K562 (cell line): ENCODE measurements around the gene NCR1. TPM values are rescaled to one million over a fixed set of nuclear protein-coding genes. Genes with fewer than 3 reads are reported as not detected.

Experiments used
- BRCA1 ChIP-seq, 2 experiments: fragments of 450-650 bp in 1 of 2; sonication (generic) in 1 of 2; formaldehyde crosslinking in 1 of 2; IDR thresholded peaks; 2 replicates each; pipeline versions ENCODE4 v1.5.0 to v1.6.1; 2017 to 2020; ENCODE audit warnings: mild to moderate bottlenecking in 1 of 2, missing genetic modification reagents in 1 of 2
- CBFA2T3 ChIP-seq: fragments of 450-650 bp; IDR thresholded peaks from 2 replicates; pipeline ENCODE4 v1.6.1; 2017
- CBX8 ChIP-seq: fragments of 200-600 bp; sonication (generic); IDR thresholded peaks from 2 replicates; pipeline ENCODE4 v1.6.1; 2012; ENCODE audit warnings: borderline replicate concordance, mixed run types, low read depth, mild to moderate bottlenecking, moderate library complexity, mixed read lengths, low read length, control low read depth, inconsistent platforms; ENCODE audit not compliant: poor library complexity, severe bottlenecking; ENCODE audit errors: extremely low read depth
- HDAC2 ChIP-seq: fragments of 450-650 bp; IDR thresholded peaks from 2 replicates; pipeline ENCODE4 v1.6.1; 2016; ENCODE audit warnings: mild to moderate bottlenecking
- HINFP ChIP-seq: fragments of 450-650 bp; conservative IDR thresholded peaks from 2 replicates; pipeline ENCODE4 v1.6.1; 2016; ENCODE audit warnings: missing genetic modification characterization, low read depth, mild to moderate bottlenecking, control low read depth, missing compliant biosample characterization
- KLF6 ChIP-seq: fragments of 250-450 bp; sonication (Bioruptor Pico); IDR thresholded peaks from 2 replicates; pipeline ENCODE4 v1.4.0; 2020; ENCODE audit warnings: mild to moderate bottlenecking, moderate library complexity, borderline replicate concordance
- L3MBTL2 ChIP-seq: fragments of 450-650 bp; IDR thresholded peaks from 2 replicates; pipeline ENCODE4 v1.6.1; 2016; ENCODE audit warnings: mild to moderate bottlenecking, moderate library complexity
- MECOM ChIP-seq: fragments of 250-450 bp; sonication (Bioruptor Pico); IDR thresholded peaks from 2 replicates; pipeline ENCODE4 v1.8.0; 2022; ENCODE audit warnings: inconsistent platforms
- MEF2A ChIP-seq: IDR thresholded peaks from 2 replicates; pipeline ENCODE4 v1.6.1; 2011; ENCODE audit warnings: low read depth, mild to moderate bottlenecking, low read length, moderate library complexity; ENCODE audit not compliant: control insufficient read depth
- NBN ChIP-seq: fragments of 450-650 bp; IDR thresholded peaks from 2 replicates; pipeline ENCODE4 v1.6.1; 2016; ENCODE audit warnings: low read depth, mild to moderate bottlenecking
- PHB2 ChIP-seq: fragments of 450-650 bp; IDR thresholded peaks from 2 replicates; pipeline ENCODE4 v1.6.1; 2017; ENCODE audit warnings: low read depth
- POLR2G ChIP-seq: fragments of 200-400 bp; formaldehyde crosslinking; IDR thresholded peaks from 2 replicates; pipeline ENCODE4 v1.6.1; 2017; ENCODE audit warnings: low read depth, mild to moderate bottlenecking, antibody characterized with exemption, low read length, moderate library complexity
- POU5F1 ChIP-seq: fragments of 150-350 bp; IDR thresholded peaks from 2 replicates; pipeline ENCODE4 v1.6.1; 2014; ENCODE audit warnings: borderline replicate concordance, low read length, low read depth, mild to moderate bottlenecking; ENCODE audit not compliant: partially characterized antibody
- SIN3A ChIP-seq, 2 experiments: fragments of 150-350 bp in 1 of 2; IDR thresholded peaks; 2 replicates each; pipeline ENCODE4 v1.6.1; 2011 to 2016; ENCODE audit warnings: borderline replicate concordance in 2 of 2, low read depth in 2 of 2, low read length in 2 of 2, mild to moderate bottlenecking in 2 of 2, moderate library complexity in 2 of 2; ENCODE audit not compliant: control insufficient read depth in 1 of 2
- SMARCE1 ChIP-seq: fragments of 450-650 bp; IDR thresholded peaks from 2 replicates; pipeline ENCODE4 v1.7.1; 2016; ENCODE audit warnings: mild to moderate bottlenecking
- ZBTB1 ChIP-seq: sonication (generic); formaldehyde crosslinking; IDR thresholded peaks from 2 replicates; pipeline ENCODE4 v1.8.1; 2023; ENCODE audit warnings: missing genetic modification reagents, low read depth, mild to moderate bottlenecking, borderline replicate concordance
- ZNF224 ChIP-seq: sonication (generic); formaldehyde crosslinking; IDR thresholded peaks from 2 replicates; pipeline ENCODE4 v1.8.0; 2022; ENCODE audit warnings: mild to moderate bottlenecking, missing genetic modification reagents
- ZNF282 ChIP-seq: sonication (generic); formaldehyde crosslinking; IDR thresholded peaks from 2 replicates; pipeline ENCODE4 v1.8.1; 2023; ENCODE audit warnings: missing genetic modification reagents
- ZNF311 ChIP-seq: fragments of 250-450 bp; sonication (Bioruptor Pico); IDR thresholded peaks from 2 replicates; pipeline ENCODE4 v1.4.0; 2020; ENCODE audit warnings: mild to moderate bottlenecking, moderate library complexity
- ZNF583 ChIP-seq: fragments of 250-450 bp; sonication (Bioruptor Pico); IDR thresholded peaks from 2 replicates; pipeline ENCODE4 v1.4.0; 2020
- polyA plus RNA-seq, 8 experiments: library from polyadenylated mRNA; depleted of rRNA in 4 of 8; stranded (reverse) in 5 of 8; unstranded in 3 of 8; fragments of >200 nt; fragmentation: Nextera tagmentation in 2 of 8; fragmentation: Illumina TruSeq in 1 of 8; extraction: Ambion mirVana in 2 of 8; extraction: Trizol in 1 of 8; gene quantifications; 2 replicates each; pipeline versions ENCODE4 v1.2.1 to v1.2.3, GENCODE V29; 2011 to 2014; ENCODE audit warnings: inconsistent platforms in 1 of 8, missing spikeins in 1 of 8
- total RNA-seq, 7 experiments: library from RNA; depleted of rRNA in 6 of 7; stranded (reverse); fragments of >200 nt in 6 of 7; fragmentation: Illumina TruSeq in 2 of 7; extraction: Trizol in 2 of 7; gene quantifications; 2 replicates each; pipeline versions ENCODE4 v1.2.1 to v1.2.3, GENCODE V29; 2011 to 2021; ENCODE audit warnings: low replicate concordance in 1 of 7
- TF ChIP-seq, protein P1 (sequence below), 2 experiments: fragments of 450-650 bp; IDR thresholded peaks; 2 replicates each; pipeline ENCODE4 v1.6.1; 2016
- TF ChIP-seq, protein P2 (sequence below): fragments of 450-650 bp; IDR thresholded peaks from 2 replicates; pipeline ENCODE4 v1.6.1; 2018; ENCODE audit not compliant: partially characterized antibody

The NCR1 gene
- total and polyA plus RNA-seq, 9 of the 15 experiments (the other 6 are each of a cell fraction or from before 2014, with no cell fraction given), result 0.25 to 3.1 (median 1.2) TPM

DNA sequence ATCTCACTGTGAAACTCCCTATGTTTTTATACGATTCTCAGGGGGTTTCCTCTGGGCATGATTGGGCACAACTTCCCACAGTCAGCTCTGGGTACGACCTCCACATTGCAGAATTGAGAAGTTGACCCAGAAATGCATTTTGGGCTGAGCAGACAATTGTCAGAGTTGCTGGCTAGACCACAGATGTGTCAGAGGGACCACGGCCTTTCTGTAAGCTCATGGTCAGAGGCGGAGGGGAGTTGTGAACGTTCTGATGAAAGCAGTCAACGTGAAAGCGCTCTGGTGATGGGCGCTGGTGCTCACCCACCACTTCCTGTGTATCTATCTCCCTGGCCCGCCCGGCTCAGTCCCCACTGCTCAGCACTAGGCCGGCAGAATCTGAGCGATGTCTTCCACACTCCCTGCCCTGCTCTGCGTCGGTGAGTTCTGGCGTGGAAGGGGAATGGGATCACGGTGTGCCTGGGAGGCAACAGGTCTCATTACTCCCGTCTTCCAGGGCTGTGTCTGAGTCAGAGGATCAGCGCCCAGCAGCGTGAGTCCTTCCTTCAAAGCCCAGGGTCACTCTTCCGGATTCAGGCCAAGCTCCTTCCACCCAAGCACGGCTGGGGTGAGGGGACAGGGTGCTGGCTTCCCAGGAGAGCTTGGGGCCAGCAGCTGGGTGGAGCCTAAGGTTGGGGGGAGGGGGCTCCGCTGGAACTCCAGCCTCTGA is at the start of gene NCR1 (continued):
- TF ChIP-seq, protein P1, sequence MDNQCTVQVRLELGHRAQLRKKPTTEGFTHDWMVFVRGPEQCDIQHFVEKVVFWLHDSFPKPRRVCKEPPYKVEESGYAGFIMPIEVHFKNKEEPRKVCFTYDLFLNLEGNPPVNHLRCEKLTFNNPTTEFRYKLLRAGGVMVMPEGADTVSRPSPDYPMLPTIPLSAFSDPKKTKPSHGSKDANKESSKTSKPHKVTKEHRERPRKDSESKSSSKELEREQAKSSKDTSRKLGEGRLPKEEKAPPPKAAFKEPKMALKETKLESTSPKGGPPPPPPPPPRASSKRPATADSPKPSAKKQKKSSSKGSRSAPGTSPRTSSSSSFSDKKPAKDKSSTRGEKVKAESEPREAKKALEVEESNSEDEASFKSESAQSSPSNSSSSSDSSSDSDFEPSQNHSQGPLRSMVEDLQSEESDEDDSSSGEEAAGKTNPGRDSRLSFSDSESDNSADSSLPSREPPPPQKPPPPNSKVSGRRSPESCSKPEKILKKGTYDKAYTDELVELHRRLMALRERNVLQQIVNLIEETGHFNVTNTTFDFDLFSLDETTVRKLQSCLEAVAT (IDR thresholded peaks at IDR 0.05), result peak in 1 of 2 experiments; percentile 63; a peak in 2 of 4 replicates
- TF ChIP-seq ZNF583 (CRISPR knock-in tag) (no peak; the same call in 1 of the 2 replicates), CBX8 (no peak), POLR2G (peak; percentile 76), POU5F1 (no peak), HDAC2 (no peak), L3MBTL2 (0 out of 2 replicates have a peak, but pooled peaks have one; percentile 2), SMARCE1 (peak; percentile 25; the same call in 1 of the 2 replicates), PHB2 (no peak), ZNF282 (CRISPR knock-in tag) (no peak), KLF6 (CRISPR knock-in tag) (no peak), ZNF224 (CRISPR knock-in tag) (no peak), MEF2A (no peak), ZNF311 (CRISPR knock-in tag) (no peak), BRCA1 (IDR thresholded peaks at IDR 0.05) (no peak), BRCA1 (CRISPR knock-in tag; IDR thresholded peaks at IDR 0.05) (no peak), CBFA2T3 (no peak), MECOM (CRISPR knock-in tag) (no peak), HINFP (tag) (no peak), SIN3A (IDR thresholded peaks at IDR 0.05; ENCODE audit: borderline replicate concordance in 2 of 2, control insufficient read depth in 1 of 2, low read depth in 2 of 2, low read length in 2 of 2) (no peak), NBN (no peak), ZBTB1 (no peak)
- TF ChIP-seq, protein P2, sequence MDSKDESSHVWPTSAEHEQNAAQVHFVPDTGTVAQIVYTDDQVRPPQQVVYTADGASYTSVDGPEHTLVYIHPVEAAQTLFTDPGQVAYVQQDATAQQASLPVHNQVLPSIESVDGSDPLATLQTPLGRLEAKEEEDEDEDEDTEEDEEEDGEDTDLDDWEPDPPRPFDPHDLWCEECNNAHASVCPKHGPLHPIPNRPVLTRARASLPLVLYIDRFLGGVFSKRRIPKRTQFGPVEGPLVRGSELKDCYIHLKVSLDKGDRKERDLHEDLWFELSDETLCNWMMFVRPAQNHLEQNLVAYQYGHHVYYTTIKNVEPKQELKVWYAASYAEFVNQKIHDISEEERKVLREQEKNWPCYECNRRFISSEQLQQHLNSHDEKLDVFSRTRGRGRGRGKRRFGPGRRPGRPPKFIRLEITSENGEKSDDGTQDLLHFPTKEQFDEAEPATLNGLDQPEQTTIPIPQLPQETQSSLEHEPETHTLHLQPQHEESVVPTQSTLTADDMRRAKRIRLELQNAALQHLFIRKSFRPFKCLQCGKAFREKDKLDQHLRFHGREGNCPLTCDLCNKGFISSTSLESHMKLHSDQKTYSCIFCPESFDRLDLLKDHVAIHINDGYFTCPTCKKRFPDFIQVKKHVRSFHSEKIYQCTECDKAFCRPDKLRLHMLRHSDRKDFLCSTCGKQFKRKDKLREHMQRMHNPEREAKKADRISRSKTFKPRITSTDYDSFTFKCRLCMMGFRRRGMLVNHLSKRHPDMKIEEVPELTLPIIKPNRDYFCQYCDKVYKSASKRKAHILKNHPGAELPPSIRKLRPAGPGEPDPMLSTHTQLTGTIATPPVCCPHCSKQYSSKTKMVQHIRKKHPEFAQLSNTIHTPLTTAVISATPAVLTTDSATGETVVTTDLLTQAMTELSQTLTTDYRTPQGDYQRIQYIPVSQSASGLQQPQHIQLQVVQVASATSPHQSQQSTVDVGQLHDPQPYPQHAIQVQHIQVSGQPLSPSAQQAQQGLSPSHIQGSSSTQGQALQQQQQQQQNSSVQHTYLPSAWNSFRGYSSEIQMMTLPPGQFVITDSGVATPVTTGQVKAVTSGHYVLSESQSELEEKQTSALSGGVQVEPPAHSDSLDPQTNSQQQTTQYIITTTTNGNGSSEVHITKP, result peak; percentile 60
